ENCODE results near the gene CNPY1.

The CNPY1 gene

DNA sequence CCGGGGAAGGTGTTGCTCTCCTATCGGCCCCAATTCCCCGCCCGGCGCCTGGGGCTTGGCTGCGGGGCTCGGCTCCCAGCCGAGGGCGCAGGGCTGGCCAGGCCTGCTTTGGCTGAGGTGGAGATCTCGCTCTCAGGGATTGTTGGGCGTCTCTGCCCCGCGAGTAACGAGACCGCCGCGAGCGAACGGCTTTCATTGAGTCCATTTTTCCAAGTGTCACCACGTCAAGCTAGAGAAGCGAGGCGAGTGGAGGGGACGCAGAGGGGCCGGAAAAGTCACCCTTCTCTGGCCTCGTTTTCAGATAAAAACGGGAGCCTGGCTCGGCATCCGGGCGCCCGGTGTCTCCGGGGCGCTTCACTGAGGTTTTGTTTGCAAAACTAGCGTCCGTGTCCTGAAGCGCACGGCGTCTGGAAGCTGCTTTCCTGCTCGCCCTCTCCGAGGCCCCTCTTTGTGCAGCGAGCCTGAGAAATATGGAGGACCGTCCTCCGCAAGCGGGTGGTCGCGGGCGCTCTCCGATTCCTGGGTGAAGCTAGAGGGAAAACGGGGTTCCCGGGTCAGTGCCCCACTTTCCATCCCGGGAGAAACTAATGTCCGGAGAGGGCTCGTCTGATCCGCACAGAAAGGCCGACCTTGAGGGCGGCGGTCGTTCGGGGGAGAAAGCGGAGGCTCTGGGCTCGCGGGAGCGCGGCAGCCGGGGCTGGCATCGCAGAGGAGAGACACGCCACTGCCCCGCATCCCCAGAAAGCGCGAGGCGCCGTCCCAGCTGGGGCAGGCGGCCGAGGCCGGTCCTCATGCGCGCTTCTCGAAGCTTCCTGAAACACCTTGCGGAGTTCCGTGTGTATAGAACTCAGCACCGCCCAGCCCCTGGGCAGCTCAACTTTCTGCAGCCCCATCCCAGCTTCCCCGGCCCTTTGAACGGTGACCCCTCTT lies 91.9 kb downstream of the CNPY1 start:
- intact Hi-C loops (cut with DNase I) = no loop called here
- no peak for DNase-seq

GRCh38 chr7:155453296-155454182 lies 92.8 kb downstream of the CNPY1 start:
- DNase-seq = no peak
- intact Hi-C loops (cut with DNase I) = no loop called here

- intact Hi-C loops (cut with DNase I) = no loop called here
- DNase-seq = no peak
These were observed 93.7 kb downstream of the CNPY1 start for GRCh38 chr7:155452505-155453295.

DNA sequence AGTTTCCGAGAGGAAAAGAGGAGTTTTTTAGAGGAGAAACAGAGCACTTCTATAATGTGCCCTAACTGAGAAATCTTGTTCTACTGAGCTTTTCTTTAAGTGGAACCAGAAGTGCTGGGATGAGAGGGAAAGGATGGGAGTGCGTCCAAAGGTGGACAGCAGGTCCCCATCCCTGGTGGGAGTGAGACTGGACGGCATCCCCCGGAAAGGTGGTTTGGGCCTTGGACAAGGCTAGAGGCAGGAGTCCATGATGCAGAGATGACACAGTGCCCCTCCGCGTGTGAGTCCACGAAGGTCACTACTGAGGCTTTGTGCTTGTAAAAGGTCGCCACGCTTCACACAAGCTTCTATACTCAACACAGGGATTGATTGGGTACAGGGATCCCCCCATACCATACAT lies 94.5 kb downstream of the CNPY1 start:
- no peak for DNase-seq
- intact Hi-C loops (cut with DNase I) = no loop called here

Data from head of caudate nucleus (tissue), 42 donors.